SU-DHL-6 (cell line): ENCODE data around the gene SFMBT2.

Experiments used
- H2AFZ ChIP-seq: fragments of 200-600 bp; sonication (generic); 2 replicates; pipeline ENCODE4 v1.6.1; 2014; ENCODE audit warnings: low read depth, mild to moderate bottlenecking, moderate library complexity, mixed read lengths, antibody characterized with exemption, low read length; ENCODE audit not compliant: severe bottlenecking
- H3F3A ChIP-seq: fragments of 200-600 bp; shearing (Covaris generic); 2 replicates; pipeline ENCODE4 v1.6.0; 2016; ENCODE audit warnings: antibody characterized with exemption, mild to moderate bottlenecking; ENCODE audit not compliant: insufficient read depth
- H3K27ac ChIP-seq: fragments of 200-600 bp; sonication (generic); 2 replicates; pipeline ENCODE4 v1.5.1; 2016; ENCODE audit warnings: low read depth, mild to moderate bottlenecking, low read length, moderate library complexity, mixed read lengths
- H3K27me3 ChIP-seq: fragments of 200-600 bp; sonication (generic), shearing (Covaris generic); 2 replicates; pipeline ENCODE4 v1.6.0; 2014; ENCODE audit warnings: mild to moderate bottlenecking, low read length
- H3K36me3 ChIP-seq: fragments of 200-600 bp; sonication (generic); 2 replicates; pipeline ENCODE4 v1.6.1; 2014; ENCODE audit warnings: mild to moderate bottlenecking, low read length, mixed read lengths
- H3K4me2 ChIP-seq: fragments of 300-600, 200-600 bp; shearing (Covaris generic), sonication (generic); 2 replicates; pipeline ENCODE4 v1.6.0; 2014; ENCODE audit warnings: low read length, low read depth, mild to moderate bottlenecking; ENCODE audit not compliant: poor library complexity, severe bottlenecking
- H3K4me3 ChIP-seq: fragments of 200-600 bp; sonication (generic); 2 replicates; pipeline ENCODE4 v1.5.1; 2014; ENCODE audit warnings: antibody characterized with exemption, low read length, mild to moderate bottlenecking, mixed read lengths; ENCODE audit not compliant: insufficient read depth, poor library complexity, severe bottlenecking
- H3K79me2 ChIP-seq: fragments of 200-600 bp; sonication (generic); 2 replicates; pipeline ENCODE4 v1.6.1; 2014; ENCODE audit warnings: mild to moderate bottlenecking, low read length, moderate library complexity; ENCODE audit not compliant: insufficient read depth
- H3K9ac ChIP-seq: fragments of 200-600 bp; sonication (generic); 2 replicates; pipeline ENCODE4 v1.7.0; 2014; ENCODE audit warnings: mild to moderate bottlenecking, low read length
- H3K9me2 ChIP-seq: fragments of 200-600 bp; sonication (generic); replicated peaks from 2 replicates; pipeline ENCODE4 v1.6.1; 2014; ENCODE audit warnings: low read length; ENCODE audit not compliant: insufficient read depth
- H3K9me3 ChIP-seq: fragments of 200-600 bp; sonication (generic); 2 replicates; pipeline ENCODE4 v1.6.1; 2014; ENCODE audit warnings: low read length, mixed read lengths; ENCODE audit not compliant: insufficient read depth
- H4K20me1 ChIP-seq: fragments of 200-600 bp; sonication (generic); 2 replicates; pipeline ENCODE4 v1.6.1; 2014; ENCODE audit warnings: low read depth, mild to moderate bottlenecking, antibody characterized with exemption, low read length, moderate library complexity, mixed read lengths
- EZH2phosphoT487 ChIP-seq: fragments of 200-600 bp; sonication (generic), shearing (Covaris generic); conservative IDR thresholded peaks from 2 replicates; pipeline ENCODE4 v1.6.1; 2018; ENCODE audit warnings: mild to moderate bottlenecking, antibody characterized with exemption, low read length, moderate library complexity, mixed read lengths
- TF ChIP-seq, protein P1 (sequence below): fragments of 200-600 bp; sonication (generic); IDR thresholded peaks from one replicate; pipeline ENCODE4 v1.5.1; 2017; ENCODE audit warnings: antibody characterized with exemption, mild to moderate bottlenecking, low read length, moderate library complexity; ENCODE audit not compliant: insufficient read depth, poor library complexity, severe bottlenecking

SFMBT2 gene

GRCh38 chr10:7157091-7157490 lies 253.7 kb downstream of the SFMBT2 start:
- H3K27ac ChIP-seq = no peak overlapping the region
- H3K9ac ChIP-seq = no peak overlapping the region
- H3F3A ChIP-seq = no peaks in the 10 kb centered on the region
- no peak overlapping the region for H3K4me2 ChIP-seq
- no peak overlapping the region for H2AFZ ChIP-seq
- no peaks in the 10 kb centered on the region for H3K9me2 ChIP-seq
- no peaks in the 10 kb centered on the region for H3K79me2 ChIP-seq
- H3K4me3 ChIP-seq = no peak overlapping the region
- H3K9me3 ChIP-seq = no peaks in the 10 kb centered on the region
- H3K36me3 ChIP-seq = peaks cover 4% of the 10 kb centered on the region; the same call in 1 of the 2 replicates
- TF ChIP-seq EZH2phosphoT487 = no peak
- TF ChIP-seq, protein P1, sequence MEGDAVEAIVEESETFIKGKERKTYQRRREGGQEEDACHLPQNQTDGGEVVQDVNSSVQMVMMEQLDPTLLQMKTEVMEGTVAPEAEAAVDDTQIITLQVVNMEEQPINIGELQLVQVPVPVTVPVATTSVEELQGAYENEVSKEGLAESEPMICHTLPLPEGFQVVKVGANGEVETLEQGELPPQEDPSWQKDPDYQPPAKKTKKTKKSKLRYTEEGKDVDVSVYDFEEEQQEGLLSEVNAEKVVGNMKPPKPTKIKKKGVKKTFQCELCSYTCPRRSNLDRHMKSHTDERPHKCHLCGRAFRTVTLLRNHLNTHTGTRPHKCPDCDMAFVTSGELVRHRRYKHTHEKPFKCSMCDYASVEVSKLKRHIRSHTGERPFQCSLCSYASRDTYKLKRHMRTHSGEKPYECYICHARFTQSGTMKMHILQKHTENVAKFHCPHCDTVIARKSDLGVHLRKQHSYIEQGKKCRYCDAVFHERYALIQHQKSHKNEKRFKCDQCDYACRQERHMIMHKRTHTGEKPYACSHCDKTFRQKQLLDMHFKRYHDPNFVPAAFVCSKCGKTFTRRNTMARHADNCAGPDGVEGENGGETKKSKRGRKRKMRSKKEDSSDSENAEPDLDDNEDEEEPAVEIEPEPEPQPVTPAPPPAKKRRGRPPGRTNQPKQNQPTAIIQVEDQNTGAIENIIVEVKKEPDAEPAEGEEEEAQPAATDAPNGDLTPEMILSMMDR = no peak
- H4K20me1 ChIP-seq = no peaks in the 10 kb centered on the region
- H3K27me3 ChIP-seq = no peaks in the 10 kb centered on the region

GRCh38 chr10:7153750-7154149 lies 257.1 kb downstream of the SFMBT2 start:
- Histone ChIP-seq H3K9ac (no peak overlapping the region), H3K9me3 (no peaks in the 10 kb centered on the region), H2AFZ (no peak overlapping the region), H3K4me3 (no peak overlapping the region), H3K79me2 (no peaks in the 10 kb centered on the region), H3K27ac (no peak overlapping the region), H4K20me1 (no peaks in the 10 kb centered on the region), H3K36me3 (peaks cover 4% of the 10 kb centered on the region; the same call in 1 of the 2 replicates), H3F3A (no peaks in the 10 kb centered on the region), H3K9me2 (no peaks in the 10 kb centered on the region), H3K4me2 (no peak overlapping the region), H3K27me3 (no peaks in the 10 kb centered on the region)
- TF ChIP-seq, protein P1 = no peak
- no peak for TF ChIP-seq EZH2phosphoT487

- Histone ChIP-seq H3K36me3 (peaks cover under 1% of the 10 kb centered on the region; the same call in 1 of the 2 replicates), H3K9me2 (no peaks in the 10 kb centered on the region), H2AFZ (no peak overlapping the region), H3F3A (no peaks in the 10 kb centered on the region), H3K9ac (no peak overlapping the region), H3K4me2 (no peak overlapping the region), H3K79me2 (no peaks in the 10 kb centered on the region), H3K4me3 (no peak overlapping the region), H3K27me3 (no peaks in the 10 kb centered on the region), H3K27ac (no peak overlapping the region), H3K9me3 (no peaks in the 10 kb centered on the region), H4K20me1 (no peaks in the 10 kb centered on the region)
- TF ChIP-seq, protein P1 = no peak
- TF ChIP-seq EZH2phosphoT487 = no peak
Measured at GRCh38 chr10:7152982-7153381, 257.9 kb downstream of the SFMBT2 start.

DNA sequence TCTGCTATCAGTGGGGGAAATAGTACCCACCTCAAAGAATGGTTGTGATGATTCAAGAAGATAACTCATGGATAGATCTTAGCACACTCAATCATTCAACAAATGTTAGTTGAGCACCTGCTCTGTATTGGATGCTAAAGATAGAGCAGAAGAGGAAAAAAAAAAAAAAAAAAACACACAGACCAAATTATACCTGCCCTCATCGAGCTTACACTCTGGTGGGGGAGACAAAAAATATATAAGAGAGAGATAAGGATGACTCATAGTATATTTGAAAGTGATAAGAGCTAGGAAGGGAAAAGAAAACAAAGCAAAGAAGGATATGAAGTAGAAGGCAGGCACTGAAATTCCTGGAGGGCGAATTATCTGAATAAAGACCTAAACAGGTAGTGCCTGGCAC lies 258.5 kb downstream of the SFMBT2 start:
- Histone ChIP-seq H3K9ac (no peak overlapping the region), H3K4me2 (no peak overlapping the region), H3K79me2 (no peaks in the 10 kb centered on the region), H3K27me3 (no peaks in the 10 kb centered on the region), H3K27ac (no peak overlapping the region), H3F3A (no peaks in the 10 kb centered on the region), H3K9me2 (no peaks in the 10 kb centered on the region), H3K4me3 (no peak overlapping the region), H2AFZ (no peak overlapping the region), H3K9me3 (no peaks in the 10 kb centered on the region), H3K36me3 (no peaks in the 10 kb centered on the region), H4K20me1 (no peaks in the 10 kb centered on the region)
- no peak for TF ChIP-seq EZH2phosphoT487
- TF ChIP-seq, protein P1 = no peak
